Transverse colon (tissue), 4 donors: Measurements from ENCODE around the gene MUCL3. TPM values are rescaled to one million over a fixed set of nuclear protein-coding genes. Genes with fewer than 3 reads are reported as not detected.

Experiments used
- DNase-seq: peaks from one replicate; pipeline ENCODE4 v3.0.0-alpha.2; 2019
- H3K27ac ChIP-seq, 4 donors: fragments of 200-600 bp; sonication (generic); 2 replicates each; pipeline ENCODE4 v1.5.1; 2016 to 2018; ENCODE audit warnings: inconsistent platforms in 4 of 4
- H3K27me3 ChIP-seq: fragments of 200-600 bp; sonication (generic); 2 replicates; pipeline ENCODE4 v1.5.1; 2017; ENCODE audit warnings: inconsistent platforms
- H3K36me3 ChIP-seq, 4 donors: fragments of 200-600 bp; sonication (generic); 2 replicates each; pipeline ENCODE4 v1.5.1; 2017 to 2019; ENCODE audit warnings: inconsistent platforms in 4 of 4
- H3K4me1 ChIP-seq, 4 donors: fragments of 200-600 bp; sonication (generic); 2 replicates each; pipeline ENCODE4 v1.5.1; 2017 to 2020; ENCODE audit warnings: inconsistent platforms in 4 of 4
- H3K4me3 ChIP-seq, 4 donors: fragments of 200-600 bp; sonication (generic); 1 replicate in 1 of 4; 2 replicates in 3 of 4; pipeline versions ENCODE4 v1.5.1 to v1.6.1; 2017 to 2019; ENCODE audit warnings: inconsistent platforms in 4 of 4
- H3K9me3 ChIP-seq, 2 donors: fragments of 200-600 bp; sonication (generic); 2 replicates each; pipeline ENCODE4 v1.5.1; 2017 to 2019; ENCODE audit warnings: inconsistent platforms in 2 of 2
- EP300 ChIP-seq: sonication (generic); formaldehyde crosslinking; IDR thresholded peaks from one replicate; pipeline ENCODE4 v1.6.1; 2017; ENCODE audit warnings: antibody characterized with exemption, low read depth
- POLR2A ChIP-seq: fragments of 450-650 bp; IDR thresholded peaks from one replicate; pipeline ENCODE4 v1.6.1; 2016; ENCODE audit warnings: antibody characterized with exemption, mild to moderate bottlenecking, moderate library complexity
- POLR2AphosphoS5 ChIP-seq, 3 donors: sonication (generic); formaldehyde crosslinking; IDR thresholded peaks; one replicate each; pipeline ENCODE4 v1.6.1; 2016; ENCODE audit warnings: antibody characterized with exemption in 3 of 3
- WGBS, 2 donors: methylation state at CpG; one replicate each; pipeline ENCODE4 v1.1.5; 2018; ENCODE audit warnings: low coverage in 1 of 2; 5-methylcytosine and 5-hydroxymethylcytosine counted together
- in situ Hi-C, 4 donors: fragments of 200-750 bp; cut with MboI; loops; one replicate each; pipeline versions ENCODE4 v1.15.0 to v1.15.1; 2017; ENCODE audit warnings: low sequenced_read_pairs in 3 of 4, low pct_ligation_motif_present in 1 of 4, low pct_unique_long_range_greater_than_20kb in 1 of 4
- intact Hi-C: fragments of 100-400 bp; cut with DNase I; formaldehyde crosslinking; loops from one replicate; pipeline ENCODE4 v1.15.1; 2023; ENCODE audit warnings: low total_unique reads
- total RNA-seq, 4 donors: library from RNA; depleted of rRNA; stranded (reverse); fragments of >200 nt; gene quantifications; one replicate each; pipeline ENCODE4 v1.1.0, GENCODE V29; 2016
- TF ChIP-seq, protein P1 (sequence below), 5 experiments: fragments of 200-600 bp in 3 of 5; fragments of 450-650 bp in 2 of 5; sonication (generic) in 3 of 5; IDR thresholded peaks; 1 replicate in 2 of 5; 2 replicates in 3 of 5; pipeline ENCODE4 v1.5.1; 2016 to 2017; ENCODE audit warnings: antibody characterized with exemption in 5 of 5, inconsistent platforms in 3 of 5, mild to moderate bottlenecking in 2 of 5, moderate library complexity in 1 of 5

The MUCL3 gene
- total RNA-seq, 4 donors from 2014 or later, result 0.16 to 0.41 TPM; not detected in 2

DNA sequence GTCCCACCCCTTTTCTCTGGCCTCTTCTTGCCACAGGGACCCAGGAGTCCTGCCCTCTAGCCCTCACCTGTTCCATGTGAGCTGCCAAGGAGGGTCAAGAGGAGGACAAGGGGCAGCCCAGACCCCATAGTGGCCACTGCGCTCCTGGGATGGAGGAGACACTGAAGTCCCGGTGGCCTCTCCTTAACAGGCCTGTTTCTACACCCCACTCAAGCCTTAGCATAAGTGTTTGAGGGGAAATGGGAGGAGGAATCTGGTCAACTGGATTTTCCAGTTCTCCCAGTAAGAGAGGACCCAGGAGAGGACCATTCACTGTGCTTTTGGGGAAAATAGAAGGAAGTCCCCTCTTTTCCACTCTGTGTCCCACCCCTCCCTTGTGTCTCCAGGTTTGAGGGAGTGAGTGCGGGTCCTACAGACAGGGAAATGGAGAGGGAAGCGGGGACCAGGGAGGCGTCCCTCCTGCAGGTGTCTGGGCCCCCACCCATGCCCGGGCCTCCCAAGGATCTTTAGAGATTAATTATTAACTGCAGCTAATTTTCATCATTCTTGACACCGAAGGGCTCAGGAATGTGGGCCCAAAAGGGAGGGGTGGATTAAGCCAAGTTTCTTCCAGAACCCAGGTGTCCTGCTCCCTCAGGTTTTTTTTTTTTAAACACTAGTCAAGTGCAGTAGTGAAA, 8.7 kb upstream of the MUCL3 start, which contains the start of gene SFTA2:
TSS of gene SFTA2 (minus strand) at position 202 of the 677 bp plus-strand sequence. CDS start at position 128, 74 bp downstream.
- in situ Hi-C loops (loop anchor here in 2 of 4 donors (10.0 to 25.0 kb wide), 2 partner anchors 113 to 130 kb away; no protein-coding TSS in a partner anchor), intact Hi-C loops (no loop called here)
- H3K4me1 ChIP-seq, result no peaks in the 10 kb centered on the region
- H3K9me3 ChIP-seq, result peaks cover 0 to 6% of the 10 kb centered on the region in 2 donors
- TF ChIP-seq POLR2AphosphoS5 (IDR thresholded peaks at IDR 0.05) (no peak), POLR2A (no peak), EP300 (no peak)
- TF ChIP-seq, protein P1, sequence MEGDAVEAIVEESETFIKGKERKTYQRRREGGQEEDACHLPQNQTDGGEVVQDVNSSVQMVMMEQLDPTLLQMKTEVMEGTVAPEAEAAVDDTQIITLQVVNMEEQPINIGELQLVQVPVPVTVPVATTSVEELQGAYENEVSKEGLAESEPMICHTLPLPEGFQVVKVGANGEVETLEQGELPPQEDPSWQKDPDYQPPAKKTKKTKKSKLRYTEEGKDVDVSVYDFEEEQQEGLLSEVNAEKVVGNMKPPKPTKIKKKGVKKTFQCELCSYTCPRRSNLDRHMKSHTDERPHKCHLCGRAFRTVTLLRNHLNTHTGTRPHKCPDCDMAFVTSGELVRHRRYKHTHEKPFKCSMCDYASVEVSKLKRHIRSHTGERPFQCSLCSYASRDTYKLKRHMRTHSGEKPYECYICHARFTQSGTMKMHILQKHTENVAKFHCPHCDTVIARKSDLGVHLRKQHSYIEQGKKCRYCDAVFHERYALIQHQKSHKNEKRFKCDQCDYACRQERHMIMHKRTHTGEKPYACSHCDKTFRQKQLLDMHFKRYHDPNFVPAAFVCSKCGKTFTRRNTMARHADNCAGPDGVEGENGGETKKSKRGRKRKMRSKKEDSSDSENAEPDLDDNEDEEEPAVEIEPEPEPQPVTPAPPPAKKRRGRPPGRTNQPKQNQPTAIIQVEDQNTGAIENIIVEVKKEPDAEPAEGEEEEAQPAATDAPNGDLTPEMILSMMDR (IDR thresholded peaks at IDR 0.05), result no peak
- WGBS, 2 donors, result 63 to 79% methylated on average over 4 to 7 of the region's 7 CpGs
- DNase-seq, result no peak
- no peaks in the 10 kb centered on the region for H3K36me3 ChIP-seq
- no peaks in the 10 kb centered on the region for H3K27me3 ChIP-seq
- no peak within 1 kb of the TSS for H3K4me3 ChIP-seq
- no peak within 1 kb of the TSS for H3K27ac ChIP-seq

DNA sequence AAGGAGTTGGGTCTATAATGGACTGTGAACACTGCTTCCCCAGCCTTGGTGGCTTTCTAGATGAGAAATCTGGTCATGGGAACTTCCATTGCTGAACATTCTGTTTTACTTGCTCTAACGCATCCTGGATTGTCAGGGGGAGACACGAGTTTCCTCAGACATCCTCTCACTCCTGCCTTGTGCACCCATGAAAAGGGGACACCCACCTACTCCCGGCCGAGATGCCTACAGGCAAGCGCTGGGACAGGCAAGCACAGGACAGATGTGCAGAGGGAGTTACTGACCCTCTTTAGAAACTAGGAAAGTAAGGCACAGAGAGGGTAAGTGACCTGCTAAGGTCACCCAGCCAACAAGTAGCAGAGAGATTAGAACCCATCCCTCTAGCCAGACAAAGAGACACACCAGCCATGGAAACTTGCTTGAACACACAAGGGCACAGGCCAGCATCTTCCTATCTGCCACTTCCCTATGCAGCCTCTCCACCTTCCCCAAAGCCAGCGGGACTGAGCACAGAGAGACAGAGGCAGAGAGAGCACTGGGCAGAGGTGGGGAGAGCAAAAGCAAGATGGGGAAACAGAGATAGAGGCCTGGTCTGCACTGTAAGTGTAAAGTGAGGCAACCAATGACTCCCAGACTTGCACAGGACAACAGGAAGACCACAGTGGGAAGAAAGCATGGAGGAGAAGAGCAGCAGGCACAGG, 8.0 kb upstream of the MUCL3 start:
- H3K27me3 ChIP-seq, result no peaks in the 10 kb centered on the region
- H3K27ac ChIP-seq, result no peak overlapping the region
- no peak for TF ChIP-seq POLR2A
- TF ChIP-seq, protein P1 (IDR thresholded peaks at IDR 0.05), result no peak
- no peak for TF ChIP-seq POLR2AphosphoS5 (IDR thresholded peaks at IDR 0.05)
- TF ChIP-seq EP300, result no peak
- H3K4me3 ChIP-seq, result no peak overlapping the region
- H3K4me1 ChIP-seq, result no peaks in the 10 kb centered on the region
- 82% methylated on average over 6 of the region's 6 CpGs; no CpG with 5 or more reads in 1 of the 2 donors for WGBS, 2 donors
- no peak for DNase-seq
- H3K36me3 ChIP-seq, result no peaks in the 10 kb centered on the region
- in situ Hi-C loops (loop anchor here in 2 of 4 donors (10.0 to 25.0 kb wide), 2 partner anchors 112 to 129 kb away; no protein-coding TSS in a partner anchor), intact Hi-C loops (no loop called here)
- peaks cover 0 to 6% of the 10 kb centered on the region in 2 donors for H3K9me3 ChIP-seq

DNA sequence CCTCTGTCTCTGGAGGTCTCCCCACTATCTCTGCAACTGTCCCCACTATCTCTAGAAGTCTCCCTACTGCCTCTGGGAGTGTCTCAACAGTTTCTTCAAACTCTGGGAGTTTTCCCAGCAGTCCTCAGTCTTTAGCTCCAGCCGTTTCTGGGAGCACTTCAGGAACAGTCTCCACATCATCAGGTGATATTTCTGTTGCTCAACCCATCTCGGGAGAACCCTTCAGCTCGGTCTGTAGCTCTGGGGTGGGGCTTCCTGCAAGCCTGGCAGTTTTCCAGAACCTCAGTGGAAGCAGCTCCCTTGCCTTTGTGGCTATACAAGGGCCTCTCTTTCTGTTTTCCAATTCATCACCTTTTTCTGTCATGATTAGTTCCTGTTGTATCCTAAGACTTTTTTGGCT, 5.8 kb upstream of the MUCL3 start:
- TF ChIP-seq, protein P1 (IDR thresholded peaks at IDR 0.05), result no peak
- no peak for TF ChIP-seq POLR2A
- intact Hi-C loops, result no loop called here
- in situ Hi-C loops, result loop anchor here in 2 of 4 donors (10.0 to 25.0 kb wide), 2 partner anchors 110 to 127 kb away; no protein-coding TSS in a partner anchor
- peaks cover 12% of the 10 kb centered on the region for H3K27me3 ChIP-seq
- DNase-seq, result no peak
- no peaks in the 10 kb centered on the region for H3K36me3 ChIP-seq
- H3K4me3 ChIP-seq, result no peak overlapping the region
- 37% methylated on average over 3 of the region's 3 CpGs; no CpG with 5 or more reads in 1 of the 2 donors for WGBS, 2 donors
- H3K4me1 ChIP-seq, result no peaks in the 10 kb centered on the region
- H3K9me3 ChIP-seq, result no peaks in the 10 kb centered on the region
- H3K27ac ChIP-seq, result no peak overlapping the region

DNA sequence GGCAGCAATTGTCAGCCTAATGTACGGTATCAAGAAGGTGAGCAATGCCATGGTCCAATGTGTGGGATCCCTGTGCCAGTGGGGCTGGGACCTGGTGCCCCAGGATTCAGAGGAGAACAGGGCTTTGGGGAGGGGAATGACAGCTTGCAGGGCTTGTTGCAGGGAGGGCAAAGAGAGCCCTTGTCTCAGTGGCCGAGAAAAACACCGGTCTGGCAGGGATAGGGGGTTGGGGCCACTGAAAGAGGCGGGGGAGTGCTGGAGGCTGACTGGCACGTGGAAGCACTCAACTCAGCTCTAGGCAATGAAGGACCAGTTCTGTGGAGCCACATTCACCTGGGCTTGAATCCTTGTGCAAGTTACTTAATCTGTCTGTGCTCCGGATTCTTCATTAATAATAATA, 3.5 kb upstream of the MUCL3 start:
- WGBS, 2 donors, result 81% methylated on average over 6 of the region's 6 CpGs; no CpG with 5 or more reads in 1 of the 2 donors
- no peak overlapping the region for H3K27ac ChIP-seq
- peaks cover 21% of the 10 kb centered on the region for H3K27me3 ChIP-seq
- no peaks in the 10 kb centered on the region for H3K9me3 ChIP-seq
- in situ Hi-C loops, result loop anchor here in 2 of 4 donors (10.0 to 25.0 kb wide), 2 partner anchors 108 to 125 kb away; no protein-coding TSS in a partner anchor
- no peak for DNase-seq
- no peak overlapping the region for H3K4me3 ChIP-seq
- H3K36me3 ChIP-seq, result no peaks in the 10 kb centered on the region
- no peak for TF ChIP-seq POLR2A
- TF ChIP-seq POLR2AphosphoS5 (IDR thresholded peaks at IDR 0.05), result no peak
- TF ChIP-seq, protein P1 (IDR thresholded peaks at IDR 0.05), result no peak
- TF ChIP-seq EP300, result no peak
- intact Hi-C loops, result no loop called here
- no peaks in the 10 kb centered on the region for H3K4me1 ChIP-seq
